Pulmonary artery endothelial cell (primary cell): Measurements from ENCODE around the gene KLHL29. TPM values are rescaled to one million over a fixed set of nuclear protein-coding genes. Genes with fewer than 3 reads are reported as not detected.

ENCODE experiments used
- DNase-seq: peaks from one replicate; pipeline ENCODE4 v3.0.0-alpha.2; 2011; ENCODE audit warnings: low read depth, low spot score
- total RNA-seq: library from RNA; depleted of rRNA; stranded (reverse); fragments of >200 nt; gene quantifications from 2 replicates; pipeline ENCODE4 v1.2.3, GENCODE V29; 2014

KLHL29 gene
- total RNA-seq, 1 donor from 2014 or later, result 4.2 TPM

- no peak for DNase-seq
Observed at GRCh38 chr2:23606196-23606595, 221.2 kb downstream of the KLHL29 start.

GRCh38 chr2:23606968-23607367 lies 222.0 kb downstream of the KLHL29 start:
- no peak for DNase-seq

DNA sequence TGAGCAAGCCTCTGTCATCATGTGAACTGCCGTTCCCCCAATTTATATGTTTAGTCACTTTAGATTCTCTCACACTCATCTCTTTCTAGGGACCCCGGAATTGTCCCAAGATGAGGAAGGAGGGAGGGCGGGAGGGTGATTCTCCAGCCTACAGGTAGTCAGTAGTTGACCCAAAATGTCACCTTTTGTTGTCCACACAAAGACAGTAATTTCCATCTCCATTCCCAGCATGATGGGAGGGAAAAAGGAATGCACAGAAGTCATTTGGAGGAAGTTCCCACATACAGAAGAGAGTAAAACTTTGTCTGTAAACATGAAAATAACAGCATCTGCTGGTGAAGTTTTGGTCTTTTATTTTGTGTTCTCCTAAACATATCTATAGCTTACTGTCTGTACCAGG lies 222.9 kb downstream of the KLHL29 start:
- DNase-seq, result no peak

DNA sequence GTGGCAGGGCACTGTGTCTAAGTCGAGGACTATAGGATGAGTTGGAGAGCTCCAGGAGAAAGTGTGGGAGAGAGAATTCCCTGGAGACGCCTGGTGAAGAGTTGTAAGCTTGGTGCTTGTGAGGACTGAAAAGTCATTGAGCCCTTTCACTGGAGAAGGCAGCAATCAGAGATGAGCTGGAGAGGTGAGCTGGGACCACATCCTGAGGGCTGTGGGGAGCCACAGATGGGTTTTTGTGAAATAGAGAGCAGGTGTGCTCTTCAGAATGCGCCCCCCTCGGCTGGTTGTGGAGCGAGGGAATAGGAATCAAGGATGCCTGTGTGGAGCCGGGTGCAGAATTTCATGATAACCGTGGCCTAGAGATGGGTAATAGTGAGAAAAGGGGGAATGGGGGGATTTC lies 224.3 kb downstream of the KLHL29 start:
- DNase-seq, result no peak

GRCh38 chr2:23611839-23612238 lies 226.9 kb downstream of the KLHL29 start:
- DNase-seq, result no peak

GRCh38 chr2:23614701-23615100 lies 229.7 kb downstream of the KLHL29 start:
- no peak for DNase-seq

DNA sequence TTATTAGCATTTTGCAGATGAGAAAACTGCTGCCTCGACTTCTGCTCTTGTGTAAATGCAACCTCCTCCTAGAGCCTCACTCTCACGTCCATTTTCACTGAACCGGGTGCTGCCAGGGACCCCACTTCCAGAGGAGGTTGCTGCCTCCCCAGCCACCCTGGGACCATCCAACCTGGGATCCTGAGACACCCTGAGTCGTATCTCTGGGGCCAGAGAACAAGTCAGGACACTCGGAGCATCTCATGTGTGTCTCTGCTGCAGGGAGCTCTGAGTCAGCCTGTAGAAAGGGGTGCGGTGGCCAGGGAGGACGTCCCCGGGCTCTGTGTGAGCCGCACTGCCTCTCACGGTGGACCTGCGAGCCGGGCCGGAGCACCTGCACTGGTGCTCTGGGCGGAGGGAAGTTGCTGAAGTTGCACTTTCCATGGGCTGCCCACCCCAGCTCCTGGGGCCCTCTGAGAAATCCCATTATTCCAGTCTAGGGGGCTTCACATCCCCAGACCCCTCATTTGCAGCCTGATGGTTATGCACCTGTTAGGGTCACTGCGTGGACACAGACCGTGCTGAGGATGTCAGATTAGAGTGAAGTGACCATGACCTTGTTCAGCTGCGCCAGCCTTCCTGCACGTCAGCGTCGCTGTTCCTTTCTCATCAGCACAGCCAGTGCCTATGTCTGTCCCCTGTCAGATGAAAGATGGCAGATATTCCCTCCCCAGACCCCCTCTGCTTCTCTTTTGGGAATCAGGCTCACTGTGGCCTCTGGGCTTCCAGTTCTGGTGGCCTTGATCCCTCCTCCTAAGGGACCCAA lies 230.4 kb downstream of the KLHL29 start:
- no peak for DNase-seq

- DNase-seq, result no peak
Observed at GRCh38 chr2:23616630-23617029, 231.7 kb downstream of the KLHL29 start.

- peak; percentile 8 for DNase-seq
Observed at GRCh38 chr2:23617167-23617810, 232.3 kb downstream of the KLHL29 start.

DNA sequence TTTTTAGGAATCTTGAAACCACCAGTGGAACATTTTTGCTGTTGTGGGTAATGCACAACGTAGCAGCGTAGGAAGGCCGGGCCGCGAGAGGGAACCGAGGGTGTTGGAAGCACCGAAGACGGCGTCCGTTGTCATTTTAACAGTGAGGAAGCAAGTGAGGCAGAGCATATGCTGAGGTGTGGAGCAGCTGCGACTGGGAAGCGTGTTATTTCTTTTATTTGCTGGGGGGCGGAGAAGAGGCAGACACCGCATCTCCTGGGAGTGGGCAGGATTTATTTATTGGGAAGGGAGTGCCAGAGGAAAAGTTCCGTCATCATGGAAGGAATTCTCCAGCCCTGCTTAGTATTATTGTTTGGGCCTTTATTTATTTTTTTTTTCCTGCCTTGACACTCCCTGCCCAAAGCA lies 232.8 kb downstream of the KLHL29 start:
- no peak for DNase-seq

- DNase-seq, result no peak
Observed at GRCh38 chr2:23618265-23618664, 233.3 kb downstream of the KLHL29 start.

- DNase-seq, result no peak
Observed at GRCh38 chr2:23618794-23619530, 234.0 kb downstream of the KLHL29 start.

- no peak for DNase-seq
Observed at GRCh38 chr2:23619941-23620340, 235.0 kb downstream of the KLHL29 start.

DNA sequence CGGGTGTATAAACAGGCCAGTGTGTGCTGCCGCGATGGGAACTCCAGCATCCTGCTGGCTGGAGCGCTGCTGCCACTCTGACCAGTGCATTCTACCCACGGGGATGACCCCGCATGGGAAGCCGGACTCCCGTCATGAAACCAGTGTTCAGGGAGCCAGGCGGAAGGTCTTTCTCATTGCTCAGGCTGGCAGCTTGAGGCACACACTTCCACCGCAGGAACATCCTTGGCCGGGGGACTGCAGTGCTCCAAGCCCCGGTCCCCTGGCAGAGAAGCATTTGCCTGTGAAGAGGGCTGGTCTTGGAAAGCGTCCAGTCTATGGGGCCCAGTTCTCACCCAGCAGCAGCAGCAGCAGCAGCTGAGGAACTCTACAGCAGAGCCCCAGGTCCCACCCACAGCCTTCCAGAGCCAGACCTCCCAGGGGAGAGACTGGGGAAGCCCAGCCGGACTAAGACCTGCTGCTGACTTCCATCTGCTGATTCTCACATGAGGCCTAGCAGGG lies 235.9 kb downstream of the KLHL29 start:
- no peak for DNase-seq

- DNase-seq, result no peak
Observed at GRCh38 chr2:23621616-23622015, 236.6 kb downstream of the KLHL29 start.

DNA sequence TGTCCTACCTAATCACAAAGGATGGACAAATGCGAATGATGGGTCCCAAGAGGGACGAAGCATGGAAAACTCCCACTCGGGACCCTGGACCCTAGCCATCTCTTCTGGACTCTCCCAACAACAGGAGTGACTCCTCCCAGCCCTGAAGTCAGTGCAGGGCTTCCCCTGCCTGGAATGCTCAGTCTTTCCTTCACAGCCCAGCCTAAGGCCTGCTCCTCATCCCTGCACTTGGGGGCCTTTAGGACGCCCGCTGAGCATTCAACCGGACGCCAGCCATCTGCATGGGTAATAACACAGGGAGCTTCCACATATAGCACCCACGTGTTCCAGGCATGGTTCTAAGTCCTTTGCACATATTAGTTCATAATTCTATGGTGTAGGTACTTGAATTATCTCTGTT lies 237.5 kb downstream of the KLHL29 start:
- no peak for DNase-seq

GRCh38 chr2:23622966-23623675 lies 238.1 kb downstream of the KLHL29 start:
- no peak for DNase-seq

DNA sequence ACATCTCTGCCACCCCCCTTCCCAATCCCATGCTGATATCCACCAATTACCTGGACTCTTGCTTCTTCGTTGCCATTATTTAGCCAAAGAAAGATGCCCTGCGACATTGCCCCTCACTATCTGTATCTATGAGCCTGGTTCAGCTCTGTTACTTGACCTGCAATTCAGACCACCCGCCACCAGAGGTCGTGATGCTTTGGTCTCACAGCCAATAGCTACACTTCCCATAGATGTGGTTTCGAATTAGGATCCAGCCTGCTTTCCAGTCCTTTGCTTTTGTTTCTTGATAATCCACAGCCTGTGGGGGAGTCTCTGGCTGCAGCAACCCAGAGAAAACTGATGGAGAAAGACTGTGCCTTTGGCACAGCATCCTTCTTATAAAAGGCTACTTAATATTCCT lies 239.4 kb downstream of the KLHL29 start:
- DNase-seq, result no peak

- no peak for DNase-seq
Observed at GRCh38 chr2:23624915-23625314, 239.9 kb downstream of the KLHL29 start.

GRCh38 chr2:23625726-23626125 lies 240.7 kb downstream of the KLHL29 start:
- DNase-seq, result no peak

DNA sequence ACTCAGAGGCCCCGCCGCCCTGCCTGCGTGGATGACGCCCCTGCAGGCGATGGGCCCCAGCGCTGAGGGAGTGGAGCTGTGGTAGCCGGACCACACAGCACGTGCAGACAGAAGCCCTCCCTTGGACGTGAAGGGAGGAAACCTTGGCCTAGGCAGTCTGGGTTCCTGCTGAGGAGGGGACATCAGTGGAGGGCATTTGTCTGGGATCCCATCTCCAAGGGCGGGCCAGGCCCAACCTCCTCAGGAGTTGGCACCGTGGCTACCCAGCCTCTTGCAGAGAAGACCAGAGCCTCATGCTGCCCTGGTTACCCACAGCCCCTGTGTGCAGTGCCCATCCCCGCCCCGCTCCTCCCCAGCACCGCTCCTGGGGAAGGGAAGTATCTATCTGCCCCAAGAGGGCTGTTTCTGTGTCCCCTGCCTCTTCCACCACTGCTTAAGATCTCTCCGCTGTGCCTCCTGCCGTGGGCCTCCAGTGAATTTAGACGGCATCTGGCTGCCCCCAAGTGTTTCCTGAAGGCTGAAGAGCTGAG lies 241.8 kb downstream of the KLHL29 start:
- DNase-seq, result no peak
